ENCODE measurements around the gene PDGFC. TPM values are rescaled to one million over a fixed set of nuclear protein-coding genes. Genes with fewer than 3 reads are reported as not detected.

Gene PDGFC, protein sequence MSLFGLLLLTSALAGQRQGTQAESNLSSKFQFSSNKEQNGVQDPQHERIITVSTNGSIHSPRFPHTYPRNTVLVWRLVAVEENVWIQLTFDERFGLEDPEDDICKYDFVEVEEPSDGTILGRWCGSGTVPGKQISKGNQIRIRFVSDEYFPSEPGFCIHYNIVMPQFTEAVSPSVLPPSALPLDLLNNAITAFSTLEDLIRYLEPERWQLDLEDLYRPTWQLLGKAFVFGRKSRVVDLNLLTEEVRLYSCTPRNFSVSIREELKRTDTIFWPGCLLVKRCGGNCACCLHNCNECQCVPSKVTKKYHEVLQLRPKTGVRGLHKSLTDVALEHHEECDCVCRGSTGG
- total RNA-seq (2022): 52.1 and 64.5 TPM in 2 replicates
- percentile 93 among the genes with signal in this experiment for Bru-seq, nascent RNA
- BruChase-seq, experiment 1, labeled RNA remaining after a 6-hour chase: percentile 76 among the genes with signal in this experiment
- percentile 71 among the genes with signal in this experiment for BruChase-seq, experiment 2, labeled RNA remaining after a 2-hour chase
- long read RNA-seq, full-length matches to known transcripts: 44 of 67 reads
- long read RNA-seq, partial matches to known transcripts: 3 of 67 reads
- long read RNA-seq, other reads (novel, unspliced or antisense): 20 of 67 reads

DNA sequence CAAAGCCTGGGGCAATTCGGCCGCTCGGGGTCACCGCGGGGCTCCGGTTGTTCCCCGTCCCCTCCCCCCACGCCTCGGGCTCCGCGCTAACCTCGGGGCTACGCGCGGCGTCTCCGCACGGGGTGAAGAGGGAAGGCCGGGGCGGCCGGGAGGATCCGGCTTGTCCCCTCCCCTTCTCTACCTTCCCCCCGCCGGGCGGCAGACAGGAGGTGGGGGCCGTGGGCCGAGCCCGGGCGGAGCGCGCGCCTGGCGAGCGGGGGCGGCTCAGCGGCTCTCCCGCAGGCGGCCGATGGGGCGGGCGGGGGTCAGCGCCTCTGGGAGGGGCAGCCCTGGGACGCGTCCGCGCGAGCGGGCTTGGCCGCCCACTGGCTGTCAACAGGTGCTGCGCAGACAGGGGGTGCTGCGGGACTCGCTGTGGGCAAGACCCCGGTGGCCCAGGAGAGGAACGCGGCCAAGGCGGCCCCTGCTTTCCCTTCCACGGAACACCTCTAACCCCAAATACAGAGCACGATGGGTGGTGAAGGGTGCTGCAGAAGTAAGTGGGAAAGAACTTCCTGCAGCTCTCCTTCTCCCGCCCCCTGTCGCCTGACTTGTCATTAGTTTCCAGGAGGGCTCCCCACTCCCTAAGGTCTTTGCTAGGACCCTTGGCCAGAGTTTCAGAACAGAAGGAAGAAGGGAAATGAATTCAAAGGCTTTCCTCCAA lies at the start of gene PDGFC:
PDGFC (minus strand) TSS at position 124 of the 703 bp plus-strand sequence. CDS start 896 bp downstream, outside the sequence.
- no TSS peak for BruUV-seq (replicated peaks)
- no peaks in the 10 kb centered on the region for H3K9me3 Mint-ChIP-seq (ENCODE audit: low read depth, unreplicated experiment)
- TF ChIP-seq, protein P1, sequence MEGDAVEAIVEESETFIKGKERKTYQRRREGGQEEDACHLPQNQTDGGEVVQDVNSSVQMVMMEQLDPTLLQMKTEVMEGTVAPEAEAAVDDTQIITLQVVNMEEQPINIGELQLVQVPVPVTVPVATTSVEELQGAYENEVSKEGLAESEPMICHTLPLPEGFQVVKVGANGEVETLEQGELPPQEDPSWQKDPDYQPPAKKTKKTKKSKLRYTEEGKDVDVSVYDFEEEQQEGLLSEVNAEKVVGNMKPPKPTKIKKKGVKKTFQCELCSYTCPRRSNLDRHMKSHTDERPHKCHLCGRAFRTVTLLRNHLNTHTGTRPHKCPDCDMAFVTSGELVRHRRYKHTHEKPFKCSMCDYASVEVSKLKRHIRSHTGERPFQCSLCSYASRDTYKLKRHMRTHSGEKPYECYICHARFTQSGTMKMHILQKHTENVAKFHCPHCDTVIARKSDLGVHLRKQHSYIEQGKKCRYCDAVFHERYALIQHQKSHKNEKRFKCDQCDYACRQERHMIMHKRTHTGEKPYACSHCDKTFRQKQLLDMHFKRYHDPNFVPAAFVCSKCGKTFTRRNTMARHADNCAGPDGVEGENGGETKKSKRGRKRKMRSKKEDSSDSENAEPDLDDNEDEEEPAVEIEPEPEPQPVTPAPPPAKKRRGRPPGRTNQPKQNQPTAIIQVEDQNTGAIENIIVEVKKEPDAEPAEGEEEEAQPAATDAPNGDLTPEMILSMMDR (IDR thresholded peaks at IDR 0.05; ENCODE audit: unreplicated experiment): peak; percentile 55
- peak within 1 kb of the TSS; percentile 78 for H3K27ac Mint-ChIP-seq (ENCODE audit: unreplicated experiment)
- CTCF ChIA-PET: interaction anchor here (0.7 to 1.3 kb wide), 3 partner anchors 32 to 190 kb away, joined by 3 to 5 read pairs (median 4); no protein-coding TSS in a partner anchor
- no peaks in the 10 kb centered on the region for H3K27me3 Mint-ChIP-seq (ENCODE audit: unreplicated experiment)
- peak within 1 kb of the TSS; percentile 84 for H3K4me3 Mint-ChIP-seq (ENCODE audit: low read depth, unreplicated experiment)
- H3K36me3 Mint-ChIP-seq (ENCODE audit: insufficient read depth, unreplicated experiment): peaks cover 43% of the 10 kb centered on the region
- H3K4me1 Mint-ChIP-seq (ENCODE audit: low read depth, unreplicated experiment): peaks cover 54% of the 10 kb centered on the region
- intact Hi-C loops (cut with micrococcal nuclease; ENCODE audit: unreplicated experiment): loop anchor here (1.0 to 5.0 kb wide), 2 partner anchors 73 to 155 kb away; no protein-coding TSS in a partner anchor
- peak; percentile 85 for DNase-seq

DNA sequence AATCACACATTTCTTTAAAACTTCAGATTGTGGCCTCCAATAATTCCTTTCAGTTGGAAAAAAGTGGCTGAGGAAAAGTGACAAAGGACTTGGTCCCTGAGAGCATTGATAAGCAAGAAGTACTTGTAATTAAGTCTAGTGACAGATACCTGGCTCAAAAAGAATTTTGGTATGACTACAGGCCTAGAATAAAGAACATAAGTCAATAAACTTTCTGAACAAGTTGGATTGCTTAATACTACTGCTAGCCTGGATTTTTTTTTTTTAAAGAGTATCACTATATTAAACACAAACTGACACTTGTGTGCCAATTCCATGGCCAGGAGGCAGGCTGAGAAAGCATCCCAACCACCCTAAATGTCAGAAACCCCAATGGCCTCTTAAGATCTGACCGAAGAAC lies 49.3 kb upstream of the PDGFC start:
- BruUV-seq (replicated peaks): no TSS peak
- H3K9me3 Mint-ChIP-seq (ENCODE audit: low read depth, unreplicated experiment): no peaks in the 10 kb centered on the region
- CTCF ChIA-PET: no interaction called here
- TF ChIP-seq, protein P1 (IDR thresholded peaks at IDR 0.05; ENCODE audit: unreplicated experiment): no peak
- H3K27me3 Mint-ChIP-seq (ENCODE audit: unreplicated experiment): no peaks in the 10 kb centered on the region
- DNase-seq: no peak
- intact Hi-C loops (cut with micrococcal nuclease; ENCODE audit: unreplicated experiment): no loop called here
- H3K4me1 Mint-ChIP-seq (ENCODE audit: low read depth, unreplicated experiment): no peaks in the 10 kb centered on the region
- no peak overlapping the region for H3K27ac Mint-ChIP-seq (ENCODE audit: unreplicated experiment)
- H3K4me3 Mint-ChIP-seq (ENCODE audit: low read depth, unreplicated experiment): no peak overlapping the region
- H3K36me3 Mint-ChIP-seq (ENCODE audit: insufficient read depth, unreplicated experiment): no peaks in the 10 kb centered on the region

DNA sequence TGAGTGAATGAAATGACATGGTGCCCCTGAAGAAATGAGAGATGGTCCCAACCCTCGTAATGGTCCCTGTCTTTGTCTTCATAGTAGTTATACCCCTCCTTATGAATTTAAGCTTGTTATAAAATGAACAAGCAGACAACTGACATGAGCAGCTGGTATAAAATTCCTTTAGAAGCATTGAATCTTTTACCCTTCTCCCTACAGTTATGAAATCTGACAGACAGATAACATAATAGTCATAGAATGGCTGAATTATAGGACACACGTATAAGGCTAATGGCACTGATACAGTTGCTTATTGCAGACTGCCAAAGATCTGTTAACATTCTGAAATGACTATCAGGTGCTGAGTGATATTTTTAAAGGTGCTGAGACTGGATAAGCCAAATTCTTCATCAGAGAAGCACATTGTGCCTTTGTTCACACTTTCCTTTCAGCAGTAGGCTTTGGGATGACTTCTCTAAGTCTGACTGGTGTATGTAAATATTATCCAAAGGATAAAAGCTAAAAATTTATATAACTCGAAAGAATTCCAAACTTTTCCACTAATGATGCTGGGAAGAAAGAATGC lies 47.4 kb upstream of the PDGFC start:
- Mint-ChIP-seq H3K27me3 (ENCODE audit: unreplicated experiment) (no peaks in the 10 kb centered on the region), H3K36me3 (ENCODE audit: insufficient read depth, unreplicated experiment) (no peaks in the 10 kb centered on the region), H3K4me1 (ENCODE audit: low read depth, unreplicated experiment) (no peaks in the 10 kb centered on the region), H3K4me3 (ENCODE audit: low read depth, unreplicated experiment) (no peak overlapping the region), H3K9me3 (ENCODE audit: low read depth, unreplicated experiment) (no peaks in the 10 kb centered on the region), H3K27ac (ENCODE audit: unreplicated experiment) (no peak overlapping the region)
- intact Hi-C loops (cut with micrococcal nuclease; ENCODE audit: unreplicated experiment): no loop called here
- TF ChIP-seq, protein P1 (IDR thresholded peaks at IDR 0.05; ENCODE audit: unreplicated experiment): no peak
- CTCF ChIA-PET: no interaction called here
- BruUV-seq (replicated peaks): no TSS peak
- DNase-seq: no peak

All from Calu3 (cell line).